Esophagus muscularis mucosa (tissue), 3 donors: ENCODE measurements around the gene ADPRHL1.

Experiments used
- CTCF ChIP-seq, 3 experiments: fragments of 200-600 bp in 2 of 3; fragments of 450-650 bp in 1 of 3; sonication (generic) in 2 of 3; IDR thresholded peaks; one replicate each; pipeline ENCODE4 v1.5.1; 2017 to 2019; ENCODE audit warnings: antibody characterized with exemption in 3 of 3, mild to moderate bottlenecking in 2 of 3, moderate library complexity in 1 of 3
- POLR2A ChIP-seq: fragments of 450-650 bp; IDR thresholded peaks from one replicate; pipeline ENCODE4 v1.6.1; 2017; ENCODE audit warnings: antibody characterized with exemption, moderate library complexity, mild to moderate bottlenecking, low read depth
- POLR2AphosphoS5 ChIP-seq, 2 donors: sonication (generic); formaldehyde crosslinking; IDR thresholded peaks; one replicate each; pipeline ENCODE4 v1.6.1; 2017; ENCODE audit warnings: antibody characterized with exemption in 2 of 2

DNA sequence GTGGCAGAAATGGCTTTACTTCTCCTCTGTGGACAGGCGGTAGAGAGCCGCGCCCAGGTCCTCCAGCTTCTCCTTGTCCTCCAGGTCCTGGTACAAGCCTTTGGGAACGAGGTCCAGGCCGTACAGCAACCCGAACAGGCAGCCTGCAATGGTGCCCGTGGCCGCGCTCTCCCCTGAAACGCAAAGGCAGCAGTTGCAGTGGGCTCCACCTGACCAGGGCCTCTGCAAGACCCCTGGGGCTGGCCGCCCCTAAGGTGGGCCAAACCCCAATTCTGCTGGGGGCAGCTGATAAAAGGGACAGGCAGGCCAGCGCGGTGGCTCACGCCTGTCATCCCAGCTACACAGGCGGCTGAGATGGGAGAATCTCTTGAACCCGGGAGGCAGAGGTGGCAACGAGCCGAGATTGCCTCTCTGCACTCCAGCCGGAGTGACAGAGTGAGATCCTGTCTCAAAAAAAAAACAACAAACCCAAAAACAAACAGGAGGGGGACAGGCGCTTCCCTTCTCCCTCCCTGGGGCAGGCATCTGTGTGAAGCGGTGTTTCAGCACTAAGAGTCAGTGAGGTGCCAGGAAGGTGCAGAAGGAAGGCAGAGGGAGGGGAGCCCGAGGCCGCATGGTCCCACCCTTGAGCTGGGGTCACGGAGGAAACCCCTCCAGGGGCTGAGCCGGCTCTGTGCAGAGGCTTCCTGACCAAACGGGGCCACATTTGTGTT lies 30.3 kb downstream of the ADPRHL1 start:
- TF ChIP-seq CTCF (IDR thresholded peaks at IDR 0.05) (no peak), POLR2A (no peak), POLR2AphosphoS5 (IDR thresholded peaks at IDR 0.05) (no peak)
